NOMO-1 (cell line): ENCODE data around the gene THADA.
A peak's percentile ranks its signal among the peaks of the same experiment; 100 is the strongest.
"Not testable (repeated sequence)": the region's sequence is repeated elsewhere in the genome, so short reads cannot be mapped to it uniquely, and the experiment has no call there.

ENCODE experiments used
- DNase-seq, 2 experiments: peaks; one replicate each; lab custom pipeline; 2025; ENCODE audit not compliant: unreplicated experiment in 2 of 2; lab: John Stamatoyannopoulos, UW

Gene THADA

DNA sequence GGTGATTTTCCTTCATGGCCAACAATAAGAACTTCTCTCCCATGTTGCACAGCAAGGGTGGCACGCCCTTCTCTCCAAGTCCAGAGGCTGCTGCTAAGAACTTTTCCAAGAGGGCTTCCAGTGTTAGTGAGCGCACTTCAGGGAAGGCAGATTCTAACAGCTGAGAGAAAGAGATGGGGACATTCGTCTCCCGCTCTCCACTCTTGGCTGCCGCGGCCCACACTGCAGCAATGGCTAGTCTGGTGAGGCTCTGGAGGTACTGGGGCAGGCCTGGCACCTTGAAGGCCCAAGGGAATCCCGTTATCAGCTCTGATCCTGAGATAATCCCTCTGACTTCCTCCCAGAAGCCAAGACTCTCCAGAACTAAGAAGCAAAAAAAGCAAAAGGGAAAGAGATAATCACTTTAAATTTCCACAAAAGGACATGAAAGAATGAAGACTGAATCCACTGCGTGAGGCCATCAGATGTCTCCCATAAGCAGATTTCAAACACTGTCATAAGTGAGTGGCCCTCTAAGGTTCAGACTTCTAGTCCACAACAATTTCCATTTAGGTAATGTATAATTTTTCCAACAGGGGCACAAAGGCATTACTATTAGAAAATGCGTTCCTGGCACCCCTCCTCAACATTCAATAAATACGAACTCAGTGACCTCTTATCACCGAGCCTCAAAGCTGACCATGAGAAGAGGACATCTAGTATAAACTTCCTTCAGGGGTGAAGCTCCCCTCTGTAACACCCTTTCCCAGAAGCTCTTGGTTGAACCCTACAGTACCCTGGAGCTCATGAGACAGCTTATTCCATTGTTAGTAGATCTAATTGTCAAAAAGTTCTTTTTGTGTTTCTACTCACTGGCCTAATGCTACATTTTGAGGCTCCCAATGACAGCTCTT lies 302.7 kb downstream of the THADA start:
- DNase-seq = no peak

DNA sequence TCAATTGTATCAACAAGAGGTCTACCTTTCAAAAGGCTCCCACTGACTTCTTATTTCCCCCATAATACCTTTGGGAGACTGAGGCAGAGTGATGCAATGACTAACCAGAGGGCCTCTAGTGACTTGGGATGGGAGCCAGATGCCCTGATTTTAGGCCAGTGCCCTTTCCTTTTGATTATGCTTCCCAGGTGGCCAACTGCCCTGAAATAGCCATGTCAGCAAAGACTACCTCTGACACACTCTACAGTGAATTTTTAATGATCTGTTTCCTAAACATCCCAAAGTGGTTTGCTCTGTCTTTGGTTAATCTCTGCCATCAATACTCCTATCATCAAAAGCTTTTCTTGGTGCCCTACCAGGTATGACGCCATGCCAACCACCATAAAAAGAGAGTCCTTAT lies 303.5 kb downstream of the THADA start:
- DNase-seq = no peak

DNA sequence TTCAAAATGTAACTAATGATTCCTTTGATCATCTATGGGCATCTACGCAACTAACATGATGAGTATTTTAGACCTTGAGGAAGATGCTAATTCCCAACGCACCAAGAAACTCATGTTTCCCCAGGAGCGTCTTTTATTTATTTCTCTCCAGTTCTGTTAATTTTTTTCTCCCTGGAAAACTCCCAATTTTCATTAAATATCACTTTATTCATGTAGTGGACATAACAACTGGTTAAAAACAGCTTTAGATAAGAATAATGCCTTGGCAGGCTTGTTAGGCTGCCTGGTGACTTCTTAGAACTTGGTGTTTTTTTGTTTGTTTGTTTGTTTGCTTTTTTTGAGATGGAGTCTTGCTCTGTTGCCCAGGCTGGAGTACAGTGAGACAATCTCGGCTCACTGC lies 306.5 kb downstream of the THADA start:
- DNase-seq = no peak

DNA sequence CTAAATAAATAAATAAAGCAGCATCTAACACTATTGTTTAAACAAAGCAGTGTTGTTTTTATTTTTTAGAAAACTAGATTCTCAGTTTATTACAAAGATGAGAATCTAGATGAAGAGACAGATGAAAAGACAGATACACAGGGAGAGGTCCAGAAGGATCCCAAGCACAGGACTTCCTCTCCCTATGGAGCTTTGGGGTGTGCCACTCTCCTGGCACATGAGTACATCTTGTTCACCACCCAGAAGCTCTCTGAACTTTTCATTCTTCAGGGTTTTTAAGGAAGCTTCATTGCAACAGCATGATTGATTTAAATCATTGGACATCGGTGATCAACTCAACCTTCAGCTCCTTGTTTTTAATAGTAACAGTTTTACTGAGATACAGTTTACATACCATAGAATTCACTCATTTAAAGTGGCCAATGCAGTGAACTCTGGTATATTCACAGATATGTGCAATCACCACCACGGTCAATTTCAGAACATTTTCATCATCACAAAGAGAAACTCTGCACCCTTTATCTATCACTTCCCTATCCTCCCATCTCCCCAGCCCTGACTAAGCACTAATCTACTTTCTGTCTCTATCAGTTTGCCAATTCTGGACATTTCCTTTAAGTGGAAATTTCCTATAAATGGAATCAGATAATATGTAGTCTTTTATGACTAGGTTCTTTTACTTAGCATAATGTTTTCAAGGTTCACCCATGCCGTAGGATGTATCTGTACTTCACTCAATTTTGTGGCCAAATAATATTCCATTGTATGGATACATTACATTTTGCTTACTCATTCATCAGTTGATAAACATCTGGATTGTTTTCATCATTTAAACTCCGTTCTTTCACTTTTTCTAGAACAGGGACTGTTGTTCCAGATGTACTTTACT lies 307.2 kb downstream of the THADA start:
- DNase-seq = peak; percentile 48 to 81

DNA sequence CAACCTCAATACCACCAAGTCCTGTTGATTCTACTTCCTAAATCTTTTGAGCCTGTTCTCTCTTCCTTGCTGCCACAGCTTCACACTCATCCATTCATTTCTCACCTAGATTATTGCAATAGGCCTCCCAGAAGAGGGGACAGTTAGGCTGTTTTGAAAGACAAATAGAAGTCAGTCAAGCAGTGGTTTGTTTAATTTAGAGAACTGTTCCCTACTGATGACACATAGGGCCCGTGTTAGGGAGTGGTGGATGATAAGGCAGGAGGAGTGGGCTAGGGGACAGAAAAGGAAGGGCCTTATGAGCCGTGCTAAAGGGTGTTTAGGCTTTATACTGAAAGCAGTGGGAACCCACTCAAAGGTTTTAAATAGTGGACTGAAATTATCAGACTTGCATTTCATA lies 309.9 kb downstream of the THADA start:
- no peak for DNase-seq

DNA sequence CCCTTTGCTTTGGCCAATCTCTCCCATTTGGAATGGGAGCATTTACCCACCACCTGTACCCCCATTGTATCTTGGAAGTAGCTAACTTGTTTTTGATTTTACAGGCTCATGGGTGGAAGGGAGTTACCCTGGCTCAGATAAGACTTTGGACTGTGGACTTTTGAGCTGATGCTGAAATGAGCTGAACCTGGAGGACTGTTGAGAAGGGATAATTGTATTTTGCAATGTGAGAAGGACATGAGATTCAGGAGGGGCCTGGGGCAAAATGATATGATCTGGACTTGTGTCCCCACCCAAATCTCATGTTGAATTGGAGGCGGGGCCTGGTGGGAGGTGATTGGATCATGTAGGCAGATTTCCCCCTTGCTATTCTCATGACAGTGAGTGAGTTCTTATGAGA lies 310.9 kb downstream of the THADA start:
- no peak for DNase-seq

DNA sequence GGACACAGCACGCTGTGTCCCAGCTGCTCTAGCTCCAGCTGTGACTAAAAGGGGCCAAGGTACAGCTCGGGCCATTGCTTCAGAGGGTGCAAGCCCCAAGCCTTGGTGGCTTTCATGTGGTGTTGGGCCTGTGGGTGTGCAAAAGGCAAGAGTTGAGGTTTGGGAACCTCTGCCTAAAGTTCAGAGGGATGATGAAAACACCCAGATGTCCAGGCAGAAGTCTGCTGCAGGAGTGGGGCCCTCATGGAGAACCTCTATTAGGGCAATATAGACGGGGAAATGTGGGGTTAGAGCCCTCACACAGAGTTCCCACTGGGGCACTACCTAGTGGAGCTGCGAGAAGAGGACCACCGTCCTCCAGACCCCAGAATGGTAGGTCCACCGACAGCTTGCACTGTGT lies 311.5 kb downstream of the THADA start:
- DNase-seq = not testable (repeated sequence)

DNA sequence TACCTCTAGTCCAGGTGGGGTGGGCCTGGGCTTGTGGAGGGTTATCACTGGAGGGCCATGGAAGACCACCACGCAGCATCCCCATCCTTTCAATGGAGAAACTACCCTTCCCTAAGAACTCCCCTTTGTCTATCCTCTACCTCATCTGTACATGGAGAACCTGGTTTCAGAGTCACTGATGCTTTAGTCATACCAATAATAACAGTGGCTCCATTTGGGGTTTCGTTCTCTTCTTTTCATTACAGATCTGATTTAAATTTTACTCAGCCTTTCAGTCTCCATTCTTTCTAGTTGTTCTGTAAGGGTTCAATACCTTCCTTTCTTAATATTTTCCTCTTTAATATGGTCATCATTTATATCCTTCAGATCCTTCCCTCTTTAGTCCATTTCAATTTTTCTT lies 314.8 kb downstream of the THADA start:
- no peak for DNase-seq

DNA sequence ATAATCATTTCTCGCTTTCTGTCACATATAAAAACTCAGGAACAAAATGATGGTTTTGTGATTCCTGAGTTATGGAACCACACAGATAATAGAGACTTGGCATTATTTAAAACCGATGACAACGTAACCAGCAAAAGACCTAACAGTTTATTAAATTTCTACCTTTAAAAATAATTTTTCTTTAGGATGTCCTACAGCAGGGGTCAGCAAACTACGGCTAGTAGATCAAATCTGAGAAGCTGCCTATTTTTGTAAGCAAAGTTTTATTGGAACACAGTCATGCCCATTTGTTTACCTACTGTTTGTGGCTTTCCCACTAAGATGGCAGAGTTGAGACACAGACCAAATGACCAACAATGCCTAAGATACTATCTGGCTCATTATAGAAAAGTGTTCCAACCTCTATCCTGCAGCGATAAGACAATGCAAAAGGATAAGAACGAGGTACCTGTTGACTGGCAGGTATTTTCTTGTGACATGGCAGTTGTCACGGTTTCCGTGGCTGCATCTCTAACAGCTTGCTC lies 316.5 kb downstream of the THADA start:
- DNase-seq = no peak

DNA sequence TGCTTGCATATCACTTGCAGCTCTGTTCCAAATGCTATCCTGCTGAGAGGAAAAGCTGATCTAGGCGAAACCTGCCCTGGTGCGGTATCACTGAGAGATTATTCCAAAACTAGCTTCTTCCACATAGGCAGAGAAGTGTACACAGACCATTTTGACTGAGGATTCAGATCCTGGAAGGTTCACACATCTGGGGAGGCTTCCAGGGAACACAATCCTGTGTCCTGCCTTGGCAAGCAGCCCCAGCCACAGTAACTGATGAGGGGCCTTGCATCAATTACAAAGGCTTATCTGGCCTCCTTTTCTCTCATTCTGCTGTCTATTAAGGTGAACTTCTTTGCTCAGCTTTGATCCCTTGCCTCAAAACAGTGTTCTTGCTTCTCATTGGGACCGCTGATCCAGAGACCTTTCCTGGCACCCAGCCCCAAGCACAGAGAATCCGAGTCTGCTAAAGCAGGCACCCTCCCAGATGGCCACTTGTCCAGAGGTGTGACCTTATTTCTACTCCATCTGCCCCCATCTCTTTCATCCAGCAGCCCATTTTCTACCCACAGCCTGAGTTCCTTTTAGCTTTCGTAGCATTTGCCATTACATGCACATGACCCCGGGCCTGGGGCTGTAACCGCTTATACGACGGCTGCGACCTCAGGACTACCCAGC lies 317.1 kb downstream of the THADA start:
- no peak for DNase-seq

DNA sequence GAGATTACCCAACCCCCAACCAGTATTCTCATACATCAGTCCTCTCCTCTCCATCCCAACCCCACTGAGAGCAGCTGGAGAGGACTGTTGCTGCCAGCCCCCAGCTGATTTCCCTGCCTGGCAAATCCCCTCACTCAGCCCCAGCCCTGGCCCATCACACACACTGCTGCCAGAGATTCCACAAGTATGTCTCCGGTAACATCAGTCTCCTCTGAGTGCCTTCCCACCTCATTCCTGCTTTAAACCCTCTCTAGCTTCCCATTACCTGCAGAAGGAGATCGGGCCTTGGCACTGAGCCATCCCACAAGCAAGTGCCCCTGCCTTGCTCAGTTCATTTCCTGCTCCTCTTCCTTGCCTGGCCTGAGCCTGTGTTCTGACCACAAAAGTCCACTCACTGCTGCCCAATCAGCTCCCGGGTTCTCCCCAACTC lies 318.9 kb downstream of the THADA start:
- DNase-seq = no peak

DNA sequence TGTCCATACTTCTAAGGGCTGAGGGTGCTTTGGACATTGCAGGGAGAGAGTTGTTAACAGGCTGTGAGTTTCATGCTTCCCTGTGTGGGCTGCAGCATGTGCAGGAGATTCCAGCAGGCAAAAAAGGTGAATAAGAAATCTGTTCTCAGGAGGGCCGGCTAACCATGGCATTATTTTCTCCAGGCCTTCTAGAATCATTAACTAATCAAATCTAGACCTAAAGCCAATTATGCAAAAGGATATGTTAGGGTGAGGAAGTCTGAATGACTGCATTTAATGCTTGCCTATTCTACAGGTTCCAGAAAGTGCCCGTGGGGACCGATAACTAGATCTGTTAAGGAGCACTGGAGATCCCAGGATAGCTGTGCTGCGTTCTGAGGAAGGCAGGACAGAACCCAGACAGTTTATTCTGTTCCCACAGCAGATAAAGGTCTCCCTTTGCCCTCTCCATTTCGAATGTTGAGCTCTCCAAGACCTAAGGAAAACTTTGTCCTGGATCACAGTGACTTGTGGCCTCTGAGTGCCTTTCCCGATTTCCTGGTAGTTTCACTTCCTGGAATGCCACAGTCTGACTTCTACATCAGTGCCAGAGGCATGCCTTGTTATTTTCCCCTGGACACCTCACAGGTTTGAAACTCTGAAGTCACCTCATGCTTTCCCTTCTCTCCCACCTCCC lies 319.4 kb downstream of the THADA start:
- DNase-seq = no peak

DNA sequence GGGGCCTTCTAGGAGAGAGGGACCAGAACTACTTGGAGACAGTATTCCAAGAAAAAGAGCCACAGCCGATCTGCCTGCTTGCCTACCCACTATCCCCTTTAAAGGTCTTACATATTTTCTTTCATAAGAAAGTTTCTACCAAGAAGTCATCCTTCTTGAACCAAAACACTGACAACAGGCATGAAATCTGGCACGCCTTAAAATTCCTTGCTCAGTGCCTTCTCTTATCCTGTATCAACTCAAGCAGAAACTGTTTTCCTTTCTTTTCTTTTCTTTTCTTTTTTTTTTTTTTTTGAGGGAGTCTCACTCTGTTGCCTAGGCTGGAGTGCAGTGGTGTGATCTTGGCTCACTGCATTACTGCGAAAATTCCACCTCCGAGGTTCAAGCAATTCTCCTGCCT lies 321.1 kb downstream of the THADA start:
- no peak for DNase-seq

DNA sequence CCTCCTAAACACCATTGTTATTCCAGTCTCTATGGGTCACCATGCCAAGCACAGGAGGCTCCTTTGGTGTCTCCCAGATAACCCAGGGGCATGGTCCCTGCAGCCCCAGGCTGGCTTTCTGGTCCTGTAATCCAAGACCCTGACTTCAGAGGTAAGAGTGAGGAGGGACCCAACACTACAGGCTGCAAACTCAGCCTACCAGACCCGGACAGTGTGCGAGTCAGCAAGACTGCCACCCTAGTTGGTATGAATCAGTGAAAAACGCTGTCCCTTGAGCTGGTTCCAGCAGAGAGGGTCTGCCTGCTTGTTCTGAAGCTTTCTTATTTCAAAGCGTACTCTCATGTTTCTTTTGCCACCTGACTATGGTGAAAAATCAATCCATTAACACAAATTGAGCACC lies 321.8 kb downstream of the THADA start:
- DNase-seq = no peak

DNA sequence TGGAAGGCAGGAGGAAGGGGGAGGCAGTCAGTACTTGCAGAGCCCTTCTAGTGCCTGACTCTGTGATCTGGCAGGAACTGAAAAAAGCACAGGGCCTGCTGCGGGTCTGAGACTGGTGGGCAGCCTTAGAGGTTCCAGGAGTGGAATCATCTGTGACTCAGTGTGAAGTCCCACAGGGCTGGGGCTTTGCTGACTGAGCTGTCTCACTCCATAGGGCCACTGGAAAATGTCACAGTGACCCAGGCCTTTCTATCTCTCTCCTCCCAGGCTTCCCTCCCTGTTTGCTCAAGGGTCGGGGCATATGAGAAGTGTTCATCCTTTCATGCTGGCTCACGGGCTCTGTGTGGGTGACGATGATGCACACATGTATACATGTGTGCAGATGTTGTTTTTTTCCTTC lies 322.3 kb downstream of the THADA start:
- DNase-seq = no peak

DNA sequence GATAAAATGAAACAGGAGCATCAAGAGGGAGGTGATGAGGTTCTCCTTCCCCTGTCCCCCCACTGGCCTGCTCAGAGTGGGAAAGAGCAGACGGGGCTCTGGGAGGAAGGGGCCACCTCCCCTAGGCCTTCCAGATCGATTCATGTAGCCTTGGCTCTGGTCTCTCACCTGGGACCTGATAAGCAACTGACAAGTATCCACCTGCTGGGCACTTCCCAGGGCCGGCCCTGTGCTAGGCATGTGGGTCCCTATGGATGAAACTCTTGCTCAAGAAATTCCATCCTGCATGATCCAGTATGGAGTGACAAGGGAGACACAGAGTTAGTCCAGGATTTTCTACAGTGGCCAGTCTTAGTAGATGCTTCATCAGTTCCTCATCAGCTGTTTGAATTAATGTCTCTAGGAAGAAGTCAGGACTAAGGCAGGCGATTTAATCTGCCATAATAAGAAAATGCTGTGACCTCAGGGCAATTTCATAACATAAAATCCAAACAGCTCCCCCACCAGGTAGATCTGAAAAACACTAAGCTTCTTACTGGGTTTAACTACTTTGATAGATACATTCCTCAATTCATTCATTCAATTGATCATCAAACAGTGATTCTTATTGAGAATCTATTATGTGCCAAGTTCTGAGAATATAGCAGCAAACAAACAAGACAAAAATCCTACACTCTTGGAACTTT lies 324.8 kb downstream of the THADA start:
- DNase-seq = no peak

DNA sequence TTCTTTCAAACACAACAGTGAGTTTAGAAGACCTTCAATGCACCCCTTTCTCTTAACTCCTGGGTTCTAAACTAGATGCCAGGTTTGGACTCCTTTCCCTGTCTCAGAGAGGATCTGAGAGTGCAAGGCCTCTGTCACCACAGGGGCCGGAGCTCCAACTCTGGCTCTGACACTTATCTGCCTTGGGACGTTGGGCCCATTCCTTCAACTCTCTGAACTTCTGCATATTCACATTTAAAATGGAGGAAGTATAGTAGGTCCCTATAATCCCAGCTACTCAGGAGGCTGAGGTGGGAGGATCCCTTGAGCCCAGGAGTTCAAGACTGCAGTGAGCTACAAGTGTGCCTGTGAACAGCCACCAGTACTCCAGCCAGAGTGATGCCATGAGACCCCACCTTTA lies 325.4 kb downstream of the THADA start:
- no peak for DNase-seq

DNA sequence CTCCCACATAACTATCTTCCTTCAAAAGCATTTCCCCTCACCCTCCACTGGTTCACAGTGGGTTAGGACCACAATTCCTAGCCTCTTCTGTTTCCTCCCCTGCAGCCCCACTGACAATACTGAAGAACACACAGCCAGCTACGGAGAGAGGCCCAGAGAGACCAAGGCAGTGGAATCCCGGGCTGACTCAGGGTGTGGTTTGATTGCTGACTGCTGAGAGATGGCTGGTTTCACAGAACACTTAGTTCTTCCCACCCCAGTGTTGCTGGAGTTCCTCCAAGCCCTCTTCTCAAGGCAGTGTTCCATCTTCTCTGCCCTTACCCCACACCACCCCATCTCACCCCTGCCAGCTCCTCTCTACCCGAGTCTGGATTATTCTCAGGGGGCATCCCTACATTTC lies 326.1 kb downstream of the THADA start:
- DNase-seq = no peak

DNA sequence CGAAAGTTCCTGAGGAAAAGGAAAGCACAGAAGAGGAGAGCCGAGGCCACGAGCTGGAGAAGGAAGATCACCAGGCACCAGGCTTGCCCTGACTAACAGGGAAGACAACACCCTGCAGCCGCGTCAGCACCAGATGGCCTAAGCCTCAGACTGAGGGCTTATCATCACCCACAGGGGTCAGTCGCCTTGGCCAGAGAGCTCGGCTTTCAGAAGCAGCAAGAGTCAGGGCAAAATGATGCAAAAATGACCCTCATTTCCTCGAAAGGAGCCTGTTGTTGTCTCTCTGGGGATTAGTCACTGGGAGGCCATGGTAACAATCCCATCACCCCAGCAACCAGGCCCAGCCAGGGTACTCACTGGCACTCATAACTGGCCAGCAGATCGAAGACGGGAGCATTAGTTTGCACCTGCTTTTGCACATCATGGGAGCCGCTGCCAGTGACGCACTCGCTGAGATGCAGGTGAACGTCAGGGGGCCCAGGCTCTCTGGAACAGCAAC lies 326.7 kb downstream of the THADA start:
- DNase-seq = no peak
